ENCODE measurements around the gene ENOSF1. TPM values are rescaled to one million over a fixed set of nuclear protein-coding genes. Genes with fewer than 3 reads are reported as not detected.

The ENOSF1 gene
- total and polyA plus RNA-seq, 7 donors = 5.1 to 27.2 (median 6.1) TPM

DNA sequence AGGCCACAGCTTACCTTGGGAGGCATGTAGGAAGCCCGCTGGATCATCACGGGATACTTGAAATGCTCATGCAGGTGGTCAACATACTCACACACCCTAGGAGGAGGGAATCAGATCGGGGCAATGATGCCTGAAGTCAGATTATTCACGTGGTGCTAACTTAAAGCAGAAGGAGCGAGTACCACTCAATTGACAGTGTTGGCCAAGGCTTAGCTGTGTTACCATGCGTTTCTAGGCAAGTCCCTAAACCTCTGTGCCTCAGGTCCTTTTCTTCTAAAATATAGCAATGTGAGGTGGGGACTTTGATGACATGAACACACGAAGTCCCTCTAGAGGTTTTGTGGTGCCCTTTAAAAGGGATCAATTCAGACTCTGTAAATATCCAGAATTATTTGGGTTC is 37.1 kb downstream of the ENOSF1 start:
- no peak for DNase-seq
- no peaks in the 10 kb centered on the region for H3K27me3 ChIP-seq (ENCODE audit: insufficient read depth in 3 of 3, low read length in 2 of 3)
- no peaks in the 10 kb centered on the region for H3K4me1 ChIP-seq
- 95 to 97% (median 96%) methylated on average over 7 of the region's 7 CpGs for WGBS, 3 donors
- H3K36me3 ChIP-seq (ENCODE audit: insufficient read depth in 1 of 2, low read depth in 1 of 2) = peaks cover 3 to 80% of the 10 kb centered on the region in 2 donors
- TF ChIP-seq, protein P1, sequence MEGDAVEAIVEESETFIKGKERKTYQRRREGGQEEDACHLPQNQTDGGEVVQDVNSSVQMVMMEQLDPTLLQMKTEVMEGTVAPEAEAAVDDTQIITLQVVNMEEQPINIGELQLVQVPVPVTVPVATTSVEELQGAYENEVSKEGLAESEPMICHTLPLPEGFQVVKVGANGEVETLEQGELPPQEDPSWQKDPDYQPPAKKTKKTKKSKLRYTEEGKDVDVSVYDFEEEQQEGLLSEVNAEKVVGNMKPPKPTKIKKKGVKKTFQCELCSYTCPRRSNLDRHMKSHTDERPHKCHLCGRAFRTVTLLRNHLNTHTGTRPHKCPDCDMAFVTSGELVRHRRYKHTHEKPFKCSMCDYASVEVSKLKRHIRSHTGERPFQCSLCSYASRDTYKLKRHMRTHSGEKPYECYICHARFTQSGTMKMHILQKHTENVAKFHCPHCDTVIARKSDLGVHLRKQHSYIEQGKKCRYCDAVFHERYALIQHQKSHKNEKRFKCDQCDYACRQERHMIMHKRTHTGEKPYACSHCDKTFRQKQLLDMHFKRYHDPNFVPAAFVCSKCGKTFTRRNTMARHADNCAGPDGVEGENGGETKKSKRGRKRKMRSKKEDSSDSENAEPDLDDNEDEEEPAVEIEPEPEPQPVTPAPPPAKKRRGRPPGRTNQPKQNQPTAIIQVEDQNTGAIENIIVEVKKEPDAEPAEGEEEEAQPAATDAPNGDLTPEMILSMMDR (IDR thresholded peaks at IDR 0.05) = no peak
- H3K9me3 ChIP-seq = no peaks in the 10 kb centered on the region
- intact Hi-C loops (cut with DNase I) = no loop called here
- no peak overlapping the region for H3K27ac ChIP-seq
- ATAC-seq = no peak
- H3K4me3 ChIP-seq = no peak overlapping the region

DNA sequence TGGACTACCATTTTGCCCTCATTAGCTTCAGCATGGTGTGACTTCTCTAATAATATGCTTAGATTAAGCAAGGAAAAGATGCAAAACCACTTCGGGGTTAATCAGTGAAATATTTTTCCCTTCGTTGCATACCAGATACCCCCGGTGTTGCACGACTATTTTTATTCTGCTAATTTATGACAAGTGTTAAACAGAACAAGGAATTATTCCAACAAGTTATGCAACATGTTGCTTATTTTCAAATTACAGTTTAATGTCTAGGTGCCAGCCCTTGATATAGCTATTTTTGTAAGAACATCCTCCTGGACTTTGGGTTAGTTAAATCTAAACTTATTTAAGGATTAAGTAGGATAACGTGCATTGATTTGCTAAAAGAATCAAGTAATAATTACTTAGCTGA is 38.7 kb downstream of the ENOSF1 start:
- DNase-seq = no peak
- H3K36me3 ChIP-seq (ENCODE audit: insufficient read depth in 1 of 2, low read depth in 1 of 2) = peaks cover 3 to 80% of the 10 kb centered on the region in 2 donors
- WGBS, 3 donors = 38 to 47% (median 41%) methylated on average over 5 of the region's 5 CpGs

DNA sequence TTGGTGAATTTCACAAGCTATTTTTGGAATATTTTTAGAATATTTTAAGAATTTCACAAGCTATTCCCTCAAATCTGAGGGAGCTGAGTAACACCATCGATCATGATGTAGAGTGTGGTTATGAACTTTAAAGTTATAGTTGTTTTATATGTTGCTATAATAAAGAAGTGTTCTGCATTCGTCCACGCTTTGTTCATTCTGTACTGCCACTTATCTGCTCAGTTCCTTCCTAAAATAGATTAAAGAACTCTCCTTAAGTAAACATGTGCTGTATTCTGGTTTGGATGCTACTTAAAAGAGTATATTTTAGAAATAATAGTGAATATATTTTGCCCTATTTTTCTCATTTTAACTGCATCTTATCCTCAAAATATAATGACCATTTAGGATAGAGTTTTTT is 39.1 kb downstream of the ENOSF1 start:
- Histone ChIP-seq H3K9me3 (no peaks in the 10 kb centered on the region), H3K27ac (no peak overlapping the region), H3K4me1 (no peaks in the 10 kb centered on the region), H3K36me3 (ENCODE audit: insufficient read depth in 1 of 2, low read depth in 1 of 2) (peaks cover 3 to 77% of the 10 kb centered on the region in 2 donors), H3K27me3 (ENCODE audit: insufficient read depth in 3 of 3, low read length in 2 of 3) (no peaks in the 10 kb centered on the region), H3K4me3 (no peak overlapping the region)
- TF ChIP-seq, protein P1 (IDR thresholded peaks at IDR 0.05) = no peak
- WGBS, 3 donors = 90 to 100% (median 94%) methylated on average over 3 of the region's 3 CpGs
- ATAC-seq (no peak), DNase-seq (no peak)
- intact Hi-C loops (cut with DNase I) = no loop called here

More for the DNA sequence above, 38.7 kb downstream of the ENOSF1 start:
- H3K4me3 ChIP-seq = no peak overlapping the region
- ATAC-seq = no peak
- H3K9me3 ChIP-seq = no peaks in the 10 kb centered on the region
- H3K27me3 ChIP-seq (ENCODE audit: insufficient read depth in 3 of 3, low read length in 2 of 3) = no peaks in the 10 kb centered on the region
- TF ChIP-seq, protein P1 (IDR thresholded peaks at IDR 0.05) = no peak
- no peak overlapping the region for H3K27ac ChIP-seq
- H3K4me1 ChIP-seq = no peaks in the 10 kb centered on the region
- intact Hi-C loops (cut with DNase I) = no loop called here

DNA sequence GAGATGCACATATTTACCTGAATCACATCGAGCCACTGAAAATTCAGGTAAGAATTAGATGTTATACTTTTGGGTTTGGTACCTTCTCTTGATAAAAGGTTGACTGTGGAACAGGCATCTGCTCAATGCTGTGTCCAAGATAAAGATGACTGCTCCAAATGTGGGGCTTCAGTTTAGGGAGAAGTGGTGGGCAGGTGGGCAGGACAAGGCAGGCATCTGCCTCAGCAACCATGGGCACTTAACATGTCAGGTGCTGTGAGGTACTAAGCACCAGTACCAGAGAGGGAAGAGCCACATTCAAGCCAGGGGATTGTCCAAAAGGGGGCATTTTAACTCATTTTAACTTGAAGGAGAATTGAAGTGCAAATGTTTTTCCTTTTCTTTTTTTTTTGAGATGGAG is 41.0 kb downstream of the ENOSF1 start:
- 94 to 97% (median 97%) methylated on average over 1 of the region's 1 CpG for WGBS, 3 donors
- H3K4me1 ChIP-seq = no peaks in the 10 kb centered on the region
- no peak overlapping the region for H3K4me3 ChIP-seq
- H3K36me3 ChIP-seq (ENCODE audit: insufficient read depth in 1 of 2, low read depth in 1 of 2) = peaks cover 3 to 62% of the 10 kb centered on the region in 2 donors
- no peaks in the 10 kb centered on the region for H3K27me3 ChIP-seq (ENCODE audit: insufficient read depth in 3 of 3, low read length in 2 of 3)
- intact Hi-C loops (cut with DNase I) = no loop called here
- no peak overlapping the region for H3K27ac ChIP-seq
- H3K9me3 ChIP-seq = no peaks in the 10 kb centered on the region
- no peak for ATAC-seq
- DNase-seq = no peak
- TF ChIP-seq, protein P1 (IDR thresholded peaks at IDR 0.05) = no peak

DNA sequence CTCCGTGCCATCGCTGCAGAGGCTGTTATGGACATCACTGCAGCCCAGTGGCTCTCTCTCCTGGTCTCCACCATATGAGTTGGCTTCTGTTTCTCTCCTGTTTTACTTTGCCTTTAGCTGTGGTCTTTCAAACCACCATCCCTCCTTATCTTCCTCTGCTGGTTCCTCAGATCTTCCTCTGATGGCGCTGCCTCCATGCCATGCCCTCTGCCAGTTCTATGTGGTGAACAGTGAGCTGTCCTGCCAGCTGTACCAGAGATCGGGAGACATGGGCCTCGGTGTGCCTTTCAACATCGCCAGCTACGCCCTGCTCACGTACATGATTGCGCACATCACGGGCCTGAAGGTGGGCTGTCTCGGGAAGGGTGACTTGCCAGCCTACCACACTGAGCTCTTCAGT is 41.9 kb downstream of the ENOSF1 start:
- no peak overlapping the region for H3K4me3 ChIP-seq
- ATAC-seq = no peak
- H3K27me3 ChIP-seq (ENCODE audit: insufficient read depth in 3 of 3, low read length in 2 of 3) = no peaks in the 10 kb centered on the region
- no peaks in the 10 kb centered on the region for H3K9me3 ChIP-seq
- intact Hi-C loops (cut with DNase I) = no loop called here
- TF ChIP-seq, protein P1 (IDR thresholded peaks at IDR 0.05) = no peak
- peaks cover 3 to 53% of the 10 kb centered on the region in 2 donors for H3K36me3 ChIP-seq (ENCODE audit: insufficient read depth in 1 of 2, low read depth in 1 of 2)
- no peak for DNase-seq
- H3K4me1 ChIP-seq = no peaks in the 10 kb centered on the region
- H3K27ac ChIP-seq = no peak overlapping the region
- WGBS, 3 donors = 95 to 97% (median 96%) methylated on average over 11 of the region's 11 CpGs

Data from psoas muscle (tissue), 8 donors.